Neural progenitor cell (in vitro differentiated cells): ENCODE measurements around the gene MAST1.

ENCODE experiments used
- CTCF ChIP-seq: fragments of 200-600 bp; sonication (generic); IDR thresholded peaks from 2 replicates; pipeline ENCODE4 v1.5.1; 2017; ENCODE audit warnings: antibody characterized with exemption, mild to moderate bottlenecking
- EZH2 ChIP-seq: fragments of 200-600 bp; sonication (generic); IDR thresholded peaks from 2 replicates; pipeline ENCODE4 v1.6.1; 2017; ENCODE audit warnings: antibody characterized with exemption, mild to moderate bottlenecking, moderate library complexity

GRCh38 chr19:12886969-12887747 lies 48.8 kb downstream of the MAST1 start, which contains the start of gene KLF1:
- TF ChIP-seq CTCF (no peak), EZH2 (no peak)
